B cell (primary cell): ENCODE results near the gene TENM3.

Source experiments
- CTCF ChIP-seq: fragments of 200-600 bp; IDR thresholded peaks from one replicate; pipeline ENCODE4 v1.8.0; 2022; ENCODE audit warnings: antibody characterized with exemption, mild to moderate bottlenecking
- EZH2 ChIP-seq: IDR thresholded peaks from 2 replicates; pipeline ENCODE4 v1.6.1; 2012; ENCODE audit warnings: borderline replicate concordance, low read depth, mild to moderate bottlenecking, moderate library complexity, low read length; ENCODE audit not compliant: insufficient read depth, poor library complexity, severe bottlenecking

GRCh38 chr4:182369211-182369610, 126.0 kb downstream of the TENM3 start:
- TF ChIP-seq CTCF (no peak), EZH2 (no peak)
